Esophagus squamous epithelium (tissue), 5 donors: ENCODE measurements around the gene RNF208. TPM values are rescaled to one million over a fixed set of nuclear protein-coding genes. Genes with fewer than 3 reads are reported as not detected.

Experiments used
- DNase-seq: peaks from one replicate; lab custom pipeline; 2025; lab: John Stamatoyannopoulos, UW
- H3K27ac ChIP-seq, 4 donors: fragments of 200-600 bp; sonication (generic); one replicate each; pipeline ENCODE4 v1.5.1; 2016 to 2019; ENCODE audit warnings: mild to moderate bottlenecking in 1 of 4
- H3K27me3 ChIP-seq, 4 donors: fragments of 200-600 bp; sonication (generic); 1 replicate in 3 of 4; 2 replicates in 1 of 4; pipeline versions ENCODE4 v1.5.1 to v1.6.0; 2017 to 2021; ENCODE audit warnings: antibody characterized with exemption in 1 of 4
- H3K36me3 ChIP-seq, 3 donors: fragments of 200-600 bp; sonication (generic); one replicate each; pipeline ENCODE4 v1.5.1; 2016 to 2019
- H3K4me1 ChIP-seq, 3 donors: fragments of 200-600 bp; sonication (generic); one replicate each; pipeline ENCODE4 v1.5.1; 2017 to 2019
- H3K4me3 ChIP-seq, 4 donors: fragments of 200-600 bp; sonication (generic); 1 replicate in 3 of 4; 2 replicates in 1 of 4; pipeline ENCODE4 v1.5.1; 2016 to 2019; ENCODE audit warnings: mild to moderate bottlenecking in 2 of 4, moderate library complexity in 1 of 4
- H3K9me3 ChIP-seq, 3 donors: fragments of 200-600 bp; sonication (generic); one replicate each; pipeline ENCODE4 v1.5.1; 2016 to 2019
- POLR2A ChIP-seq, 4 donors: fragments of 450-650 bp; IDR thresholded peaks; one replicate each; pipeline ENCODE4 v1.6.1; 2017; ENCODE audit warnings: antibody characterized with exemption in 4 of 4, mild to moderate bottlenecking in 4 of 4, moderate library complexity in 3 of 4
- WGBS, 2 donors: methylation state at CpG; one replicate each; pipeline ENCODE4 v1.1.5; 2018; 5-methylcytosine and 5-hydroxymethylcytosine counted together
- intact Hi-C: fragments of 100-400 bp; cut with DNase I; formaldehyde crosslinking; loops from one replicate; pipeline ENCODE4 v1.15.0; 2022
- total RNA-seq, 4 donors: library from RNA; depleted of rRNA; stranded (reverse); fragments of >200 nt; gene quantifications; one replicate each; pipeline ENCODE4 v1.1.0, GENCODE V29; 2016
- TF ChIP-seq, protein P1 (sequence below), 6 experiments: fragments of 450-650 bp in 4 of 6; fragments of 200-600 bp in 2 of 6; sonication (generic) in 2 of 6; IDR thresholded peaks; one replicate each; pipeline ENCODE4 v1.5.1; 2016 to 2019; ENCODE audit warnings: antibody characterized with exemption in 6 of 6, mild to moderate bottlenecking in 4 of 6, moderate library complexity in 4 of 6
- donor health status: DM: yes; HTN: yes; CAD: no.

Gene RNF208
- total RNA-seq, 4 donors from 2014 or later: 2.3 to 3.2 (median 2.5) TPM

DNA sequence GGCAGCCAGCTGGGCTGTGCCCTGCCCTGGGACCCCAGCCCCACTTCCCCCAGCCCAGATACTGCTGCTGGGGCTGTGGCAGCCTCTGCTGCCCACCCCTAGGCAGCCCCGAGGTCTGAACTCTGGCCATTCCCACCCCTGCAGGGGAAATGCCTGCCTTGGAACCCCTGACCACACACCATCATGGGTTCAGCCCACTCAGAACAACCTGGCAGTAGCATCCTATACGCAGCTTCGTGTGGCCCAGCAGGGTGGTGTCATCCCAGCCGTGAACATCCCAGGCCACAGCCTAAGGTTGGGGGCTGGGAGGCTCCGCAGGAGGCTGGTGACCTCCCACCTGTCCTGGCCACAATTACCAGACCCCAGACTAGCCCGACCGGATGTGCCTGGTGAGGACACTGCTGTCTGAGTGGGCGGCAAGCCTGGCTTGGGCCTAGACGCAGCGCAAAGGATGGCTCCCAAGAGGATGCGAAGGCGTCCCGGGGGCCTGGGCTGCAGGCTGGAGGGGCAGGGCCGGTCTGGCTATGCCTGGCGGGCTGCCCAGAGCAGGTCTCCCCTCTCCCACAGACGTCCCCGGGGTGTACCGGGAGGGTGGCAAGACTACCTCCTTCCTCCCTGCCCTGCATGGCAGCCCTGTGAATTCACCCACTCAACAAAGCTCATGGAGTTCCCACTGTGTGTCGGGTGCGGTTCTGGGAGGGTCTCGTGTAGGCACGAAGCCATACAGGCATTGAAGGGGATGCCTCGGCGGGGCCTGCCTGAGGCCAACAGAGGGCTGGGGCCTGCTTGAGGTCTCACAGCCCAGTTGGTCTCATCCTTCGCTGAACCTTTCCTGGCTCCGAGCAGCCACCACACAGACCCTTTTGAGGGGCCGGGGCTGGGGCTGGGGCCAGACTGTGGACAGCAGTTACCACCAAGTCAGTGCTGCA lies 7.2 kb upstream of the RNF208 start:
- Histone ChIP-seq H3K27me3 (peaks cover 0 to 72% (median 0%) of the 10 kb centered on the region in 4 donors), H3K27ac (peak overlapping the region in 1 of 4 donors; percentile 97), H3K36me3 (no peaks in the 10 kb centered on the region), H3K4me3 (no peak overlapping the region), H3K4me1 (peaks cover 21 to 43% (median 25%) of the 10 kb centered on the region in 3 donors), H3K9me3 (no peaks in the 10 kb centered on the region)
- 40 to 81% methylated on average over 1 to 10 of the region's 27 CpGs for WGBS, 2 donors
- intact Hi-C loops: loop anchor here (5.0 kb wide), 1 partner anchor 112 kb away; no protein-coding TSS in a partner anchor
- TF ChIP-seq, protein P1, sequence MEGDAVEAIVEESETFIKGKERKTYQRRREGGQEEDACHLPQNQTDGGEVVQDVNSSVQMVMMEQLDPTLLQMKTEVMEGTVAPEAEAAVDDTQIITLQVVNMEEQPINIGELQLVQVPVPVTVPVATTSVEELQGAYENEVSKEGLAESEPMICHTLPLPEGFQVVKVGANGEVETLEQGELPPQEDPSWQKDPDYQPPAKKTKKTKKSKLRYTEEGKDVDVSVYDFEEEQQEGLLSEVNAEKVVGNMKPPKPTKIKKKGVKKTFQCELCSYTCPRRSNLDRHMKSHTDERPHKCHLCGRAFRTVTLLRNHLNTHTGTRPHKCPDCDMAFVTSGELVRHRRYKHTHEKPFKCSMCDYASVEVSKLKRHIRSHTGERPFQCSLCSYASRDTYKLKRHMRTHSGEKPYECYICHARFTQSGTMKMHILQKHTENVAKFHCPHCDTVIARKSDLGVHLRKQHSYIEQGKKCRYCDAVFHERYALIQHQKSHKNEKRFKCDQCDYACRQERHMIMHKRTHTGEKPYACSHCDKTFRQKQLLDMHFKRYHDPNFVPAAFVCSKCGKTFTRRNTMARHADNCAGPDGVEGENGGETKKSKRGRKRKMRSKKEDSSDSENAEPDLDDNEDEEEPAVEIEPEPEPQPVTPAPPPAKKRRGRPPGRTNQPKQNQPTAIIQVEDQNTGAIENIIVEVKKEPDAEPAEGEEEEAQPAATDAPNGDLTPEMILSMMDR (IDR thresholded peaks at IDR 0.05): no peak
- TF ChIP-seq POLR2A (IDR thresholded peaks at IDR 0.05): no peak
- DNase-seq: no peak

DNA sequence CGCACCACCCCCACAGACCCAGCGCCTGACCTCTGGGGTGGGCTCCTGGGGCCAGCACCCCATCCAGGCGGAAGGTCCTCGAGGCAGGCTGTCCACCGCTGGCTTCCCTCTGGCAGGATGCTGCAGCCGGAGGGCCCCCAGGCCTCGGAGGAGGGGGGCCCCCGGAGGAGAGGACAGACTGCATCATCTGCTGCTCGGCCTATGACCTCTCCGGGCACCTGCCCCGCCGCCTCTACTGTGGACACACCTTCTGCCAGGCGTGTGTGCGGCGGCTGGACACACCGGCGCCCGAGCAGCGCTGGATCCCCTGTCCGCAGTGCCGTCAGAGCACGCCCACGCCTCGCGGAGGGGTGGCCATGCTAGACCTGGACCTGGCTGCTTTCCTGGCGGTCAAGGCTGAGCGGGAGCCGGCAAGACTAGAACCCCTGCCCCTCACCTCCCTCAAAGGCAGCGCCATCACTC lies 6.5 kb upstream of the RNF208 start:
- no peaks in the 10 kb centered on the region for H3K9me3 ChIP-seq
- H3K27me3 ChIP-seq: peaks cover 0 to 66% (median 0%) of the 10 kb centered on the region in 4 donors
- intact Hi-C loops: loop anchor here (5.0 kb wide), 1 partner anchor 111 kb away; no protein-coding TSS in a partner anchor
- H3K27ac ChIP-seq: peak overlapping the region in 2 of 4 donors; percentile 92 to 97
- DNase-seq: no peak
- H3K4me3 ChIP-seq: no peak overlapping the region
- peaks cover 26 to 50% (median 31%) of the 10 kb centered on the region in 3 donors for H3K4me1 ChIP-seq
- no CpG with 5 or more reads among the region's 29 CpGs for WGBS, 2 donors
- H3K36me3 ChIP-seq: no peaks in the 10 kb centered on the region
- TF ChIP-seq, protein P1 (IDR thresholded peaks at IDR 0.05): no peak
- TF ChIP-seq POLR2A (IDR thresholded peaks at IDR 0.05): no peak

DNA sequence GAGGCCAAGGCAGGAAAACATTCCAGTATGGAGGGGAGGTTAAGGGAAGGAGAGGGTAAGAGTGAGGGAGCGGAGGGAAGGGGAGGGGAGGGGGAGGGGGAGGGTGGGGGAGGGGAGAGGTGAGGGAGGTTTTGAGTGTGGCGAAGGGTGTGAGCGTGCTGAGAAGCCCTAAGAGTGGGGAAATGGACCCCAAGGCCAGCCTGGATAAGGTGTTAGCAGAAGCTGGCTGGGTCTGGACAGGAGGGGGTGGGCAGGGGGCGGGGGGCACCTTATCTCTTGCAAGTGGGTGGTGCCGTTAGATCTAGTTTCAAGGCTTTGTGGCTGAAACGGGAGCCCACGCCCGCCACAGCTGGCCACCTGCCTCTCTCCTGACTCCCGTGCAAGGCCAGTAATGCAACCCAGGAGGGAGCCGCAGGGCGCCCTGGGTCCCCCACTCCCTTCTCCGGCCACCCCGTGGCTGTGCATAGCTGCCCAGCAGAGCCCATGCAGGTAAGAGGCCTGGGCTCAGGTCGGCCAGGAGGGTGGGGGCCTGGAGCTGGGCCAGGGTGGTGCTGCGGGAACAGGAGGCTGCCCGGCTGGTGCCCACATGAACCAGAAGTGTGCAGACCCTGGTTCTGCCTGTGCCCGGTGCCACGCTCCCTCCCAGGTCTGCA lies 5.9 kb upstream of the RNF208 start:
- Histone ChIP-seq H3K36me3 (no peaks in the 10 kb centered on the region), H3K27ac (peak overlapping the region in 3 of 4 donors; percentile 92 to 97 (median 97)), H3K9me3 (no peaks in the 10 kb centered on the region), H3K4me3 (no peak overlapping the region), H3K4me1 (peaks cover 28 to 52% (median 33%) of the 10 kb centered on the region in 3 donors), H3K27me3 (peaks cover 0 to 60% (median 0%) of the 10 kb centered on the region in 4 donors)
- TF ChIP-seq, protein P1 (IDR thresholded peaks at IDR 0.05): no peak
- TF ChIP-seq POLR2A (IDR thresholded peaks at IDR 0.05): no peak
- intact Hi-C loops: loop anchor here (5.0 kb wide), 1 partner anchor 111 kb away; no protein-coding TSS in a partner anchor
- 4 to 14% methylated on average over 2 to 4 of the region's 18 CpGs for WGBS, 2 donors
- DNase-seq: no peak

DNA sequence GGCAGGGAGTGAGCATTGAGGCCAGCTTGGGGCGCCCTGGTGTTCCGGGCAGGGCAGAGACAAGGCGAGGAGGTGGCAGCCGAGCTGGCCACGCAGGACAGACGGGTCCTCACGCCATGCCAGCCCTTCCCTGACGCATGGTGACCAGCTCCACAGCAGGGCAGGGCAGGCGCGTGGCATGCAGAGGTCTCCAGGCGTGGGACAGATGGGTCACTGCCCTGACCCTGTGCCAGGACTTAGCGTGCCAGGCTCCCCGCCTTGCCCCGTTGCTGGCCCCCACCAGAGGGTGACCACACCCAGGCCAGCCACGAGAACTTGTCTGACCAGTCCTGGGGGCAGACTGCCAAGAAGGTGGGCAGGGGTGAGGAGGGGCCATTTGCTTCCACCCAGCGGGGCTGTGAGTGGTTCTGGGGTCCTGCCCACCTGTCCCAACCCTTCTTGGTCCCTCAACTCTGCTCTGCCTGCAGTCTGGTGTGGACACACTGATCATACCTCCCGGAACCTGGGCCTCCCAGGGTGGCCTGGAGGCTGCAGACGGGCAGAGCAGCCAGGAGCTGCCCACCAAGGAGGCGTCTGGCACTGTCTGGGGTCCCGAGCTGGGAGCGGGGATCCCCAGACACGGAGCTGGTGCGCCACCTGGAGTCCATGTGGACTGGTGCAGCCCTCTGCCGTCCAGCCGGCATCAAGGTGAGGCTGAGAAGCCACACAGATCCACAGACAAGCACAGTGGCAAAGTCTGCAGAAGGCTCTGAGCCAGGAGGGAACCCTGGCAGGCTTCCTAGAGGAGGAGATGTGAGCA lies 5.2 kb upstream of the RNF208 start, which contains the start of gene RNF224:
TSS of gene RNF224 (plus strand) at position 449 of the 799 bp plus-strand sequence. CDS start 834 bp downstream, outside the sequence.
- DNase-seq: no peak
- 27% methylated on average over 3 of the region's 25 CpGs; no CpG with 5 or more reads in 1 of the 2 donors for WGBS, 2 donors

More for the DNA sequence above, 5.2 kb upstream of the RNF208 start, which contains the start of gene RNF224:
- intact Hi-C loops: loop anchor here (5.0 kb wide), 1 partner anchor 110 kb away; no protein-coding TSS in a partner anchor
- Histone ChIP-seq H3K9me3 (no peaks in the 10 kb centered on the region), H3K27me3 (peaks cover 0 to 53% (median 0%) of the 10 kb centered on the region in 4 donors), H3K4me3 (peak within 1 kb of the TSS; percentile 32 to 62 (median 53)), H3K36me3 (no peaks in the 10 kb centered on the region), H3K4me1 (peaks cover 34 to 59% (median 41%) of the 10 kb centered on the region in 3 donors), H3K27ac (peak within 1 kb of the TSS; percentile 92 to 97 (median 96))
- TF ChIP-seq, protein P1 (IDR thresholded peaks at IDR 0.05): peak; percentile 80 to 96 (median 92)
- TF ChIP-seq POLR2A (IDR thresholded peaks at IDR 0.05): no peak
